Endodermal cell (in vitro differentiated cells): ENCODE measurements around the gene CD209. TPM values are rescaled to one million over a fixed set of nuclear protein-coding genes. Genes with fewer than 3 reads are reported as not detected.

Experiments used
- DNase-seq: peaks from one replicate; pipeline ENCODE4 v3.0.0-alpha.2; 2017
- H3K27ac ChIP-seq: 2 replicates; pipeline ENCODE4 v1.5.1; 2013; ENCODE audit warnings: mild to moderate bottlenecking, low read depth, low read length, moderate library complexity
- H3K27me3 ChIP-seq: 2 replicates; pipeline ENCODE4 v1.6.1; 2013; ENCODE audit warnings: mild to moderate bottlenecking, low read length, moderate library complexity; ENCODE audit not compliant: insufficient read depth, control insufficient read depth, poor library complexity, severe bottlenecking
- H3K36me3 ChIP-seq: 2 replicates; pipeline ENCODE4 v1.7.0; 2013; ENCODE audit warnings: mild to moderate bottlenecking, low read length, moderate library complexity; ENCODE audit not compliant: control insufficient read depth, insufficient read depth
- H3K4me1 ChIP-seq: one replicate; pipeline ENCODE4 v1.7.0; 2013; ENCODE audit warnings: low read length; ENCODE audit not compliant: control insufficient read depth, insufficient read depth
- H3K4me3 ChIP-seq: 2 replicates; pipeline ENCODE4 v1.5.1; 2013; ENCODE audit warnings: mild to moderate bottlenecking, low read length, moderate library complexity
- H3K9ac ChIP-seq: 2 replicates; pipeline ENCODE4 v1.6.1; 2013; ENCODE audit warnings: mild to moderate bottlenecking, low read length, moderate library complexity; ENCODE audit not compliant: poor library complexity, severe bottlenecking; ENCODE audit errors: extremely low read depth
- H3K9me3 ChIP-seq: 2 replicates; pipeline ENCODE4 v1.6.1; 2013; ENCODE audit warnings: mild to moderate bottlenecking, low read length, moderate library complexity; ENCODE audit not compliant: control insufficient read depth
- H3K27ac Mint-ChIP-seq: 2 replicates; pipeline ENCODE4 v1.8.0; 2020; ENCODE audit warnings: mixed read lengths
- H3K27me3 Mint-ChIP-seq: 2 replicates; pipeline ENCODE4 v1.8.0; 2021; ENCODE audit warnings: mild to moderate bottlenecking, mixed read lengths; ENCODE audit not compliant: insufficient read depth
- H3K36me3 Mint-ChIP-seq: 2 replicates; pipeline ENCODE4 v1.8.0; 2020; ENCODE audit warnings: low read depth, mixed read lengths
- H3K4me1 Mint-ChIP-seq: 2 replicates; pipeline ENCODE4 v1.8.0; 2020; ENCODE audit warnings: mixed read lengths
- H3K4me3 Mint-ChIP-seq: 2 replicates; pipeline ENCODE4 v1.8.0; 2020; ENCODE audit warnings: mild to moderate bottlenecking, moderate library complexity, mixed read lengths
- H3K9me3 Mint-ChIP-seq: 2 replicates; pipeline ENCODE4 v1.8.0; 2020; ENCODE audit warnings: mild to moderate bottlenecking, mixed read lengths
- CTCF ChIP-seq: fragments of 200-600 bp; sonication (generic); conservative IDR thresholded peaks from 2 replicates; pipeline ENCODE4 v1.5.0; 2021; ENCODE audit warnings: antibody characterized with exemption, mild to moderate bottlenecking
- WGBS, 2 experiments: methylation state at CpG; one replicate each; pipeline versions ENCODE4 v1.1.5 to v1.1.7; 2013; ENCODE audit warnings: missing lambda C conversion rate in 2 of 2, mixed read lengths in 1 of 2; ENCODE audit not compliant: insufficient coverage in 1 of 2, insufficient read length in 1 of 2; 5-methylcytosine and 5-hydroxymethylcytosine counted together
- total RNA-seq, 2 donors: library from RNA; stranded (reverse); fragmentation: NEBNext Ultra II Directional in 1 of 2; extraction: Animal tissue kit (Norgen Biotek cat#: 25700) in 1 of 2; gene quantifications; 2 replicates in 1 of 2; 3 replicates in 1 of 2; pipeline ENCODE4 v1.2.1, GENCODE V29; 2021

Gene CD209
- total RNA-seq, 2 donors from 2014 or later = not detected

GRCh38 chr19:7771072-7771471 is 23.7 kb upstream of the CD209 start:
- H3K27me3 Mint-ChIP-seq = peaks cover 58% of the 10 kb centered on the region
- H3K9me3 Mint-ChIP-seq = no peaks in the 10 kb centered on the region
- no peak overlapping the region for H3K4me3 ChIP-seq
- H3K9ac ChIP-seq = no peak overlapping the region
- no peak overlapping the region for H3K27ac ChIP-seq
- H3K27me3 ChIP-seq = peaks cover 5% of the 10 kb centered on the region
- H3K4me1 Mint-ChIP-seq = no peaks in the 10 kb centered on the region
- no peak overlapping the region for H3K27ac Mint-ChIP-seq
- no peak for TF ChIP-seq CTCF
- 54 to 58% methylated on average over 5 to 8 of the region's 8 CpGs for WGBS, 2 experiments
- H3K4me1 ChIP-seq = no peaks in the 10 kb centered on the region
- no peaks in the 10 kb centered on the region for H3K9me3 ChIP-seq
- no peak overlapping the region for H3K4me3 Mint-ChIP-seq
- no peak for DNase-seq
- H3K36me3 Mint-ChIP-seq = no peaks in the 10 kb centered on the region
- no peaks in the 10 kb centered on the region for H3K36me3 ChIP-seq

GRCh38 chr19:7769171-7769570 is 21.8 kb upstream of the CD209 start:
- TF ChIP-seq CTCF = no peak
- Mint-ChIP-seq H3K4me1 (no peaks in the 10 kb centered on the region), H3K4me3 (no peak overlapping the region), H3K9me3 (no peaks in the 10 kb centered on the region), H3K27me3 (peaks cover 52% of the 10 kb centered on the region), H3K36me3 (no peaks in the 10 kb centered on the region), H3K27ac (no peak overlapping the region)
- peaks cover 5% of the 10 kb centered on the region for H3K27me3 ChIP-seq
- H3K9me3 ChIP-seq = no peaks in the 10 kb centered on the region
- DNase-seq = peak; percentile 17
- H3K4me1 ChIP-seq = no peaks in the 10 kb centered on the region
- H3K27ac ChIP-seq = no peak overlapping the region
- H3K4me3 ChIP-seq = no peak overlapping the region
- no peak overlapping the region for H3K9ac ChIP-seq
- 67 to 85% methylated on average over 1 to 2 of the region's 2 CpGs for WGBS, 2 experiments
- no peaks in the 10 kb centered on the region for H3K36me3 ChIP-seq

GRCh38 chr19:7767487-7767886 is 20.2 kb upstream of the CD209 start:
- Histone ChIP-seq H3K36me3 (no peaks in the 10 kb centered on the region), H3K9me3 (no peaks in the 10 kb centered on the region), H3K27ac (no peak overlapping the region), H3K4me3 (no peak overlapping the region), H3K4me1 (no peaks in the 10 kb centered on the region), H3K27me3 (peaks cover 5% of the 10 kb centered on the region), H3K9ac (no peak overlapping the region)
- WGBS, 2 experiments = 69 to 89% methylated on average over 3 to 4 of the region's 4 CpGs
- H3K27me3 Mint-ChIP-seq = peaks cover 48% of the 10 kb centered on the region
- H3K36me3 Mint-ChIP-seq = no peaks in the 10 kb centered on the region
- no peak overlapping the region for H3K27ac Mint-ChIP-seq
- H3K4me1 Mint-ChIP-seq = no peaks in the 10 kb centered on the region
- DNase-seq = no peak
- H3K9me3 Mint-ChIP-seq = peaks cover 6% of the 10 kb centered on the region
- TF ChIP-seq CTCF = no peak
- no peak overlapping the region for H3K4me3 Mint-ChIP-seq
